ENCODE measurements around the gene CLPSL1.

Gene CLPSL1

DNA sequence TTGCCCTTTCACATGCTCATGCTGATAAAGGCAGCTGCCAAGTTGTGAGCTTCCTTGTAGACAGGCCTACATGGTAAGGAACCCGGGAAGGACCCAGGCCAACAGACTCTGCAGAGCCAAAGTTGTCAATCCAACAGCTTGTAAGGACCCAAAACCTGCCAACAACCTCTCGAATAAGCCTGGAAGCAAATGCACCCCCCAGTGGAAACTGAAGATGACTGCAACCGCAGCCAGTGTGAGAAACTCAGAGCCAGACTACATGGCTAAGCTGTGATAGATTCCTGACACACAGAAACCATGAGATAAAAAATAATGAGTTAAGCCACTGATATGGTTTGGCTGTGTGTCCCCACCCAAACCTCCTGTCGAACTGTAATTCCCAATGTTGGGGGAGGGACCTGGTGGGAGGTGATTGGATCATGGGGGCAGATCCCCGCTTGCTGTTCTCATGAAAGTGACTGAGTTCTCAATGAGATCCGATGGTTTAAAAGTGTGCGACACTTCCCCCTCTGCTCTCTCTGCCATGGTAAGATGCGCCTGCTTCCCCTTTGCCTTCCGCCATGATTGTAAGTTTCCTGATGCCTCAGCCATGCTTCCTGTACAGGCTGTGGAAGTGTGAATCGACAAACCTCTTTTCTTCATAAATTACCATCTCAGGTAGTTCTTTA, 23.2 kb upstream of the CLPSL1 start:
- no peak for DNase-seq (ENCODE audit: low read depth in 2 of 2)

DNA sequence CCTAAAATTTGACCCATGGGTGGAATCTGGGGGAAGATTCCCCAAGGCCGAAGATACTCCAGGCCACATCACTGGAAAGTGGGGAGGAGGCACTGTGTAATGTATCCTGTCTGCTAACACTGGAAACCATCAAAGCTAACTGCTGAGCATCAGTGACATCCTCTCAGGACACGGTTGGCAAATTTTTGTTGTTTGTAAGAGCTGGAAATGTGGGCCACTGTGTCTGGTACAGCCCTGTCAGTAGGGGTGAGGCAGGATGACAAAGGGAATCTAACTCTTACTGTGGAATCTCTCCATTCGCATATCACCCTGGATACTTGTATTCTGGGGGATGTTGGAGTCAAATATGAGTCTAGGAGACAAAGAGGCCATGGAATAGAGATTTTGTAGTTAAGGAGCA, 21.4 kb upstream of the CLPSL1 start:
- DNase-seq (ENCODE audit: low read depth in 2 of 2), result no peak

GRCh38 chr6:35765739-35766138, 15.1 kb upstream of the CLPSL1 start:
- no peak for DNase-seq (ENCODE audit: low read depth in 2 of 2)

- DNase-seq (ENCODE audit: low read depth in 2 of 2), result no peak
Observed at GRCh38 chr6:35769211-35769610, 11.6 kb upstream of the CLPSL1 start.

- DNase-seq (ENCODE audit: low read depth in 2 of 2), result no peak
Observed at GRCh38 chr6:35771343-35771627, 9.5 kb upstream of the CLPSL1 start.

- no peak for DNase-seq (ENCODE audit: low read depth in 2 of 2)
Observed at GRCh38 chr6:35774116-35774794, 6.6 kb upstream of the CLPSL1 start.

DNA sequence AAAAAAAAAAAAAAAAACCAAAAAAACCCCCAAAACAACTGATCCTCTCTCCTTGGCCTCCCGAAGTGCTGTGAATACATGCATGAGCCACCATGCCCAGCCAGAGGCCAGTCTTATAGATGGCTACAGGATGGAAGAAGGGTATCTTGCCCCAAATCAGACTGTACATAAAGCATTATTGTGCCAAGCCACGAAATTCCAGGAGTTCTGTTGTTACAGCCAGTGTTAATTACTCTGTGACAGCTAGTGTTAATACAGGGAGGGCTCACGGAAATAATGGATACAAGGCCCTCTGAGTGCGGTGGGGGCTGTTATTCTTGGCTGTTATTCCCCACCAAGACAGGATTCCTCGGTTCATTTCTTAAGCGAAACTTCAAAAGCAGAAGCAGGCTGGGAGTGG, 5.8 kb upstream of the CLPSL1 start:
- no peak for DNase-seq (ENCODE audit: low read depth in 2 of 2)

DNA sequence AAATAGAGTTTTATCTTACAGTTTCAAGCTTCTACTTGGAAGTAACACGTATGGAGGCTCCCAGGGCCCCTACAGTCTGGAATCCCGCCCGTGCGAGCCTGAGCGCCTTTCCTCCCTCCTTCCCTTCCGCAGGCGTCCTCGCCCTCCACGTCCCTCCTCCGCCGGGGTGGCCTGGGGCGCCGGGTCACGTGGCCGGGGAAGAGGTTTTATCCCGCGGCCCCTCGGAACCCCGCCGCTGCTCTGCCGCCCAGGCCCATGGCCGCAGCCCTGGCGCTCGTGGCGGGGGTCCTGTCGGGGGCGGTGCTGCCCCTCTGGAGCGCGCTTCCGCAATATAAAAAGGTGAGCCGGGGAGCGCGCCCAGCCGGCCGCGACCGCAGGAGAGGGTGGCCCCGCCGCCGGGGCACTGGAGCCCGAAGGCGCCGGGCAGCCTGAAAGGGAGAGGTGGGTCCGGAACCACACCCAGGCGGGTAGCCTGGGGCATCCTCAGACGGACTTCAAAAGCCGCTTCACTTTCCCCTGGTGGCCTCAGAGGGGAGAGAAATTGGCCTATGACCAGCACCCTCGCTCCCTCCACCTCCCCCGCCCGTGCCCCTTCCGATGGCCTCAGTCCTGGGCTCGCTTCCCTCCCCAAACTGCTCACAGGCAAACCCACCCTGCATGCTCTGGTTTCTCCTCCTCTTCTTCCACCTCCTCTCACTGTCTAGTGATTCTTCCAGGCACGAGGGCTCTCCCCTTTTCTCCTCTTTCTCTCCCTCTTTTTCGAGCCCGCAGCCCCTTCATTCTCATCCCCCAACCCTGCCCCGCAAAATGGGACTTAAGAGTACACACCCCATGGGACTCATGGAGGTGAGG, 4.2 kb upstream of the CLPSL1 start, which contains the start of gene CLPSL2:
CLPSL2 (plus strand) TSS at position 235 of the 852 bp plus-strand sequence; CDS start at position 256, 21 bp downstream.
- DNase-seq (ENCODE audit: low read depth in 2 of 2), result no peak

DNA sequence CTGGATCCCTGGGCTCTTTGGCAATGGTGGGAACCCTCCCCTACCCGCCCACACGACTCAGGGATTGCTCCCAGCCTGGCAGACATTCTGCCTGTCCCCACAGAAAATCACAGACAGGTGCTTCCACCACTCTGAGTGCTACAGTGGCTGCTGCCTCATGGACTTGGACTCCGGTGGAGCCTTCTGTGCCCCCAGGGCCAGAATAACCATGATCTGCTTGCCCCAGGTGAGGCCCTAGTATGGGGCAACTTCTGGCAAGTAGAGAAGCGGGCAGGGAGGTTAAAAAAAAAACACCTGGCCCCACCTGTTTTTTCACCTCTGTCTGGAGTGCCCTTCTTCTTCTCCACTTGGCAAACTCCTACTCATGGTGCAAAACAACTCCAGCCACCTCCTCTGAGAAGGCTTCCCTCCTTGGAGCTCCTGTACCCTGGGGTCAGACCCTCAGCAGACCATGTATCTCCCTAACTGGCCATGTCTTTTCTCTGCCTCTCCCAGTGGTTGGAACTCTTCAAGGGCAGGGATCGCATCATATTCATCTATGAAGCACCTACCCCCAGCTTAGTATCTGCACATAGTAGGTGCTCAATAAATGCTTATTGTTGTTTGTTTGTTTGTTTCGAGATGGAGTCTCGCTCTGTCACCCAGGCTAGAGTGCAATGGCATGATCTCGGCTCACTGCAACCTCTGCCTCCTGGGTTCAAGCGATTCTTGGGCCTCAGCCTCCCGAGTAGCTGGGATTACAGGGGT, 3.3 kb upstream of the CLPSL1 start:
- no peak for DNase-seq (ENCODE audit: low read depth in 2 of 2)

- no peak for DNase-seq (ENCODE audit: low read depth in 2 of 2)
Observed at GRCh38 chr6:35778437-35778836, 2.4 kb upstream of the CLPSL1 start.

GRCh38 chr6:35781290-35781689, 471 bp downstream of the CLPSL1 start:
- DNase-seq (ENCODE audit: low read depth in 2 of 2), result no peak

- no peak for DNase-seq (ENCODE audit: low read depth in 2 of 2)
Observed at GRCh38 chr6:35782424-35782823, 1.6 kb downstream of the CLPSL1 start.

DNA sequence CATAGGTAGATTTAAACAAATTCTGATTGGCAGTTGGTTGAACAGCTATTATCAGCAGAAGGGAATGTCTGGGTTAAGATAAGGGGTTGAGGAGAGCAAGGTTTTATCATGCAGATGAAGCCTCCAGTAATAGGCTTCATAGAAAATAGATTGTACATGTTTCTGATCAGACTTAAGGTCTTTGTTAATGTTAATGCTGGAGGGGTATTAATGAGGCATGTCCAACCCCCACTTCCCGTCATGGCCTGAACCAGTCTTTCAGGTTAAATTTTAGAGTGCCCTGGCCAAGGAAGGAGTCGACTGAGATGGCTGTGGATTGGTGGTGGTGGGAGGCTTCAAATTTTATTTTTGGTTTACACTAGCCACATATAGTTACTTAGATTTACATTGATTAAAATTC, 3.4 kb downstream of the CLPSL1 start:
- DNase-seq (ENCODE audit: low read depth in 2 of 2), result no peak

- DNase-seq (ENCODE audit: low read depth in 2 of 2), result no peak
Observed at GRCh38 chr6:35786272-35786671, 5.5 kb downstream of the CLPSL1 start.

GRCh38 chr6:35786810-35787209, 6.0 kb downstream of the CLPSL1 start:
- DNase-seq (ENCODE audit: low read depth in 2 of 2), result no peak

DNA sequence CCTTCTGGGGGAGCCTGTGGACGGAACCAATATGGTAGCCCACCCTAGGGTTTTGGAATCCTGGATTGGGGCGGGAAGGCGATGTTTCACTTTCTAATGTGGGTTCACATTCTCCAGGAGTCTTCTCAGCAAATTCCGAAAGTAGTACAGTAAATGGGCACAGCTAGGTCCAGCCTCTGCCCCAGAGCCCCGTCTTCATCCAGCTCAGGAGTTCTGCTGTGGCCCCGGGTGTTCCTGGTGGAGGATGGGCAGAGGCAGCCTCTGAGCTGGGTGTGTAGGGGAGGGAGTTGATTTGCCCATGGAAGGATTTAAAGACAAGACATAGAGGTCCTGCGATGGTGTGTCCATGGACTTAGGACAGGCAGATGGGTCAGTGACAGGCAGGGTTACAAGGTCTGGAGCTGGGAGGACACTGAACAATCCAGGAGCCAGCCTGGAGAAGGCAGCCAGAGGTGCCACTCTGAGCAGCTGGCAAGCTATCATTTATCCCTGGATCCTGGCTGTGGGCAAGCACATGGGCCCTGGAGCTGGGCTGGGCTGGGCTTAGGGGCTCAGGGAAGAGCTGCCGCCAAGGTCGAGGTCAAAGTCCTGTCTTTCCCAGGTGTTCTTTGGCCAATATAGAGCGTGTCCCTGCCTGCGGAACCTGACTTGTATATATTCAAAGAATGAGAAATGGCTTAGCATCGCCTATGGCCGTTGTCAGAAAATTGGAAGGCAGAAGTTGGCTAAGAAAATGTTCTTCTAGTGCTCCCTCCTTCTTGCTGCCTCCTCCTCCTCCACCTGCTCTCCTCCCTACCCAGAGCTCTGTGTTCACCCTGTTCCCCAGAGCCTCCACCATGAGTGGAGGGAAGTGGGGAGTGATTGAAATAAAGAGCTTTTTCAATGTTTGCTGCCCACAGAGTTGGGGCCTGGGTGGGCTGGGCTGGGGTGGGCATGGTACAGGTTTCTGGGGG, 6.7 kb downstream of the CLPSL1 start:
- no peak for DNase-seq (ENCODE audit: low read depth in 2 of 2)

DNA sequence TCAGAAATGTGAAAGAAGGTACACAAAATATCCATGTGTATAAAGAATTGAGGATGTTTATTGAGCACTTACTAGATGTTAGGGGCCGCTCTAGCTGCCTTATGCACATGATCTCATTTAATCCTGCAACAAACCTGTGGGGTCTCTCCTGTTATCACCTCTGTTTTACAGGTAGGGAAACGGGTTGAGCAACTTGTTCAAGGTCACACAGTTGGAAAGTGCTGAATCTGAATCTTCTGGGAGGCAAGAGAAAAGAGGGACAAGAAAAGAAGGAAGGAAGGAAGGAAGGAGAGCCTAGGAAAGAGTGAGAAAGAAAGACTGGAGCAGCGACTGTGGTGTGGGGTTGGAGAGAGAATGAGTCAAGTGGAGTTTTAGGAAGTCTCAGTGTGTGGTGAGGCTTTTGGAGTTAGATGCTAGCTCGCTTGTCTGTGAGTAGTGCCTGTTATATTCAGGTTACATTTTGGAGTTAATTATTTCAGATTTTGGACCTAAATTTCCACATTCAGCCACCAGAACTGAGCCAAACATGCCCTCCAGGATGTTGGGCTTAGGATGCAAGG, 7.7 kb downstream of the CLPSL1 start:
- no peak for DNase-seq (ENCODE audit: low read depth in 2 of 2)

GRCh38 chr6:35790683-35791082, 9.9 kb downstream of the CLPSL1 start:
- DNase-seq (ENCODE audit: low read depth in 2 of 2), result no peak

GRCh38 chr6:35794536-35795452, 14.0 kb downstream of the CLPSL1 start:
- DNase-seq (ENCODE audit: low read depth in 2 of 2), result no peak
